Smooth muscle cell (in vitro differentiated cells): ENCODE results near the gene MYH14. TPM values are rescaled to one million over a fixed set of nuclear protein-coding genes. Genes with fewer than 3 reads are reported as not detected.

ENCODE experiments used
- DNase-seq: peaks from one replicate; lab custom pipeline; 2025; ENCODE audit not compliant: unreplicated experiment; lab: John Stamatoyannopoulos, UW
- H2AFZ ChIP-seq: fragments of 200-600 bp; sonication (generic); 2 replicates; pipeline ENCODE4 v1.6.0; 2016; ENCODE audit warnings: antibody characterized with exemption, low read depth, mild to moderate bottlenecking
- H3F3A ChIP-seq: fragments of 200-600 bp; sonication (generic); 2 replicates; pipeline ENCODE4 v1.6.0; 2017; ENCODE audit warnings: antibody characterized with exemption, low read depth
- H3K27ac ChIP-seq: fragments of 200-600 bp; sonication (generic); 2 replicates; pipeline ENCODE4 v1.5.1; 2016; ENCODE audit warnings: low read depth, mild to moderate bottlenecking
- H3K27me3 ChIP-seq: fragments of 200-600 bp; sonication (generic); 2 replicates; pipeline ENCODE4 v1.6.1; 2016; ENCODE audit warnings: low read depth, mild to moderate bottlenecking
- H3K36me3 ChIP-seq: fragments of 200-600 bp; sonication (generic); 2 replicates; pipeline ENCODE4 v1.5.1; 2016; ENCODE audit warnings: low read depth
- H3K4me1 ChIP-seq: fragments of 200-600 bp; sonication (generic); 2 replicates; pipeline ENCODE4 v1.5.1; 2016; ENCODE audit warnings: low read depth
- H3K4me2 ChIP-seq: fragments of 200-600 bp; sonication (generic); 2 replicates; pipeline ENCODE4 v1.6.0; 2016; ENCODE audit warnings: mild to moderate bottlenecking
- H3K4me3 ChIP-seq: fragments of 200-600 bp; sonication (generic); 2 replicates; pipeline ENCODE4 v1.5.1; 2016; ENCODE audit warnings: mild to moderate bottlenecking
- H3K79me2 ChIP-seq: fragments of 200-600 bp; sonication (generic); 2 replicates; pipeline ENCODE4 v1.6.0; 2016; ENCODE audit warnings: low read depth, mild to moderate bottlenecking
- H3K9ac ChIP-seq: fragments of 200-600 bp; sonication (generic); 2 replicates; pipeline ENCODE4 v1.6.0; 2016; ENCODE audit warnings: low read depth
- H3K9me3 ChIP-seq: fragments of 200-600 bp; sonication (generic); replicated peaks from 2 replicates; pipeline ENCODE4 v1.5.1; 2016; ENCODE audit warnings: low read depth
- H4K20me1 ChIP-seq: fragments of 200-600 bp; sonication (generic); 2 replicates; pipeline ENCODE4 v1.6.0; 2016; ENCODE audit warnings: low read depth
- CTCF ChIP-seq: fragments of 200-600 bp; sonication (generic); IDR thresholded peaks from 2 replicates; pipeline ENCODE4 v1.5.1; 2017; ENCODE audit warnings: borderline replicate concordance, mild to moderate bottlenecking, antibody characterized with exemption; ENCODE audit not compliant: insufficient read depth, poor library complexity, severe bottlenecking
- WGBS: methylation state at CpG from one replicate; pipeline ENCODE4 v1.1.7; 2016; ENCODE audit warnings: low lambda C conversion rate; 5-methylcytosine and 5-hydroxymethylcytosine counted together
- polyA plus RNA-seq: library from polyadenylated mRNA; unstranded; fragments of >200 nt; fragmentation: Nextera tagmentation; extraction: Ambion mirVana; gene quantifications from 2 replicates; pipeline ENCODE4 v1.2.1, GENCODE V29; 2016
- total RNA-seq: library from RNA; depleted of rRNA; stranded (reverse); fragments of >200 nt; gene quantifications from 2 replicates; pipeline ENCODE4 v1.2.3, GENCODE V29; 2014

MYH14 gene
- total and polyA plus RNA-seq, 2 experiments from 2014 or later, result 7.5 to 30.6 TPM

DNA sequence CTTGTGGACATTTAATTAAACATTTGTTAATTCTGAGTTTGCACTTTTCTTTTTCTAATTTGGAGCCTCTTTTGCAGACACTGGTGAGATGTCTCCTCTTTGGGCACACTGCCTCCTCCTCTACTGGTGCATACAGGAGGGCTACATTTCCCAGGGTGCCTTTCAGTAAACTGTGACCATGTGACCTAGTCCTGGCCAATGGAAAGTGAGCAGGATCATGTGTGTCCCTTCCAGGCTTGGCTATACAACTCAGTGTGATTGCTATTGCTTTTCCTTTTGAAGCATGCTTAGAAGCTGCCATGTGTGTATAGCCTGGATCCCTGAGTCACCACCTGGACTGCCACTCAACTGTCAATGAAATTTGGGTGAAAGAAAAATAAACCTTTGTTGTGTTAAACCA is 44.8 kb upstream of the MYH14 start:
- no peak overlapping the region for H3K4me3 ChIP-seq
- no peak for TF ChIP-seq CTCF
- no peak for DNase-seq
- no peaks in the 10 kb centered on the region for H3K27me3 ChIP-seq
- H3K4me2 ChIP-seq, result no peak overlapping the region
- no peaks in the 10 kb centered on the region for H3K9me3 ChIP-seq
- no peaks in the 10 kb centered on the region for H3K36me3 ChIP-seq
- H2AFZ ChIP-seq, result no peak overlapping the region
- no peaks in the 10 kb centered on the region for H3F3A ChIP-seq
- H3K79me2 ChIP-seq, result no peaks in the 10 kb centered on the region
- no peaks in the 10 kb centered on the region for H4K20me1 ChIP-seq
- H3K4me1 ChIP-seq, result no peaks in the 10 kb centered on the region
- no peak overlapping the region for H3K27ac ChIP-seq
- no peak overlapping the region for H3K9ac ChIP-seq

DNA sequence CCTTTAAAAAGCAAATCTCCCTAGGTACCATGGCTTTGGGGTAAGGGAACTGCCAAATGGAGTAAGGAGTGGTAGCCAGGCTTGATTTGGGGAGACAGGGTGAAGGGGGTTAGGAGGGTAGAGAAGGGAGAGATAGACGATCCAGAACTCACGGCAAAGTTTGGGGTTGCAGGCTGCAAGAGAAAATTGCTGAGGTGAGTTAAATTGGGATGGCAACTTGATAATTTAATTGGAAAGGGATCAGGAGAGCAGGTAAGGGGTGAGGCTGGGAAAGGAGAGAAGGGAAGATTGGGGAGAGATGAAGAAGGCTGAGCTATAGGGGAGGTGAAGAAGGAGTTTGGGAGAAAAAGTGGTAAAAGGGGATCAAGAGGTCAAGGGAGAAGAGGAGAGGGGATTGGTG is 44.3 kb upstream of the MYH14 start:
- Histone ChIP-seq H3K9ac (no peak overlapping the region), H3K4me2 (no peak overlapping the region), H3K27ac (no peak overlapping the region), H2AFZ (no peak overlapping the region), H3K9me3 (no peaks in the 10 kb centered on the region), H3K79me2 (no peaks in the 10 kb centered on the region), H3F3A (no peaks in the 10 kb centered on the region), H3K27me3 (no peaks in the 10 kb centered on the region), H4K20me1 (no peaks in the 10 kb centered on the region), H3K4me1 (no peaks in the 10 kb centered on the region), H3K4me3 (no peak overlapping the region), H3K36me3 (no peaks in the 10 kb centered on the region)
- no peak for TF ChIP-seq CTCF
- DNase-seq, result no peak
- WGBS, result 92% methylated on average over 2 of the region's 2 CpGs

DNA sequence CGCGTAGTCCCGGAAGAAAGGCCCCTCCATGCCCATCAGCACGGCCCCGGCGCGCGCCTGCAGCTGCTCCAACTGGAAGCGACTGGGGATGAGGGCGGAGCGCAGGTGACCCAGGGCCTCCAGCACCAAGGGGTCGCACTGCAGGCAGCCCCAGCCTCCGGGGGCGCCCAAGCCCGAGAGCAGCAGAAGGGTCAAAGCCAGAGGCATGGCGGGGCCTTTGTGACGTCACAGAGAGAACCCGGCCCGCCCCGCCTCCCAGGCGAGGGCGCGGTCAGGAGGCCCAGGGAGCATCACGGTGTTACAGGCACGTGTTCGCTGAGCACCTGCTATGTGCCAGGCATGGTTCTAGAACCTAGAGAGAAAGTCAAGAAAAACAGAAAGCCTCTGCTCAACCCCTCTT is 40.4 kb upstream of the MYH14 start, which contains the start of gene IZUMO2:
Gene IZUMO2 (minus strand): TSS at position 294 of the 400 bp plus-strand sequence. CDS start 87 bp downstream, at position 207.
- Histone ChIP-seq H3F3A (no peaks in the 10 kb centered on the region), H3K9me3 (no peaks in the 10 kb centered on the region), H3K4me2 (no peak within 1 kb of the TSS), H3K27ac (no peak within 1 kb of the TSS), H3K36me3 (no peaks in the 10 kb centered on the region), H3K4me1 (no peaks in the 10 kb centered on the region), H3K4me3 (no peak within 1 kb of the TSS), H3K79me2 (no peaks in the 10 kb centered on the region), H3K9ac (no peak within 1 kb of the TSS), H4K20me1 (no peaks in the 10 kb centered on the region), H2AFZ (no peak within 1 kb of the TSS), H3K27me3 (no peaks in the 10 kb centered on the region)
- TF ChIP-seq CTCF, result no peak
- WGBS, result 64% methylated on average over 26 of the region's 26 CpGs
- no peak for DNase-seq

DNA sequence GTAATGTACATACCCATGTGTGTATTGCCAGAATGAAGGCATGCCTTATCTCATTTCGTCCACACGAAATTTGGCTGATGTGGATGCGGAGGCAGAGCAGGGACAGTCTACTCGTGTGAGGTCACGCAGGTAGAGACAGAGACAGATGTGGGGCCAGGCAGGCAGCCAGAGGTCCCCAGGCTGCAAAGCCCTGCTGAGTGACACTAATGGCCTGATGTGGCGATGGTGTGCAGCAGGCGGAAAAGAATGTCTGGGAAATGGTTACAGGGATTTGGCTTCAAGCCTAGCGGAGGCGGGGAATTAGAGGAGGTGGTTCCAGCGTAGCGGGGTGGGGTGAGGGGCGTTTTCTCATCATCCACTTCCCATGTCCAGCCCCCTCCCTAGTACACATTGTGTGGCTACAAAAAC is 36.1 kb upstream of the MYH14 start:
- H3K27me3 ChIP-seq, result no peaks in the 10 kb centered on the region
- no peaks in the 10 kb centered on the region for H3K36me3 ChIP-seq
- no peaks in the 10 kb centered on the region for H3K79me2 ChIP-seq
- H3F3A ChIP-seq, result no peaks in the 10 kb centered on the region
- no peak for TF ChIP-seq CTCF
- no peak overlapping the region for H3K9ac ChIP-seq
- H3K4me3 ChIP-seq, result no peak overlapping the region
- H3K4me1 ChIP-seq, result no peaks in the 10 kb centered on the region
- H2AFZ ChIP-seq, result no peak overlapping the region
- DNase-seq, result no peak
- no peak overlapping the region for H3K4me2 ChIP-seq
- H3K9me3 ChIP-seq, result no peaks in the 10 kb centered on the region
- H4K20me1 ChIP-seq, result no peaks in the 10 kb centered on the region
- H3K27ac ChIP-seq, result no peak overlapping the region
- WGBS, result 80% methylated on average over 12 of the region's 12 CpGs
